Thymus (tissue), 11 donors: ENCODE data around the gene NOCT. TPM values are rescaled to one million over a fixed set of nuclear protein-coding genes. Genes with fewer than 3 reads are reported as not detected.
A peak's percentile ranks its signal among the peaks of the same experiment; 100 is the strongest.
"Not testable (repeated sequence)": the region's sequence is repeated elsewhere in the genome, so short reads cannot be mapped to it uniquely, and the experiment has no call there.

Experiments used
- DNase-seq, 9 donors: peaks; one replicate each; pipeline ENCODE4 v3.0.0-alpha.2; 2013; ENCODE audit warnings: low spot score in 9 of 9, low read depth in 6 of 9, missing footprints in 1 of 9
- H3K27ac ChIP-seq, 2 donors: one replicate each; pipeline ENCODE4 v1.5.1; 2013; ENCODE audit warnings: control low read depth in 1 of 2, low read depth in 1 of 2, low read length in 1 of 2, mild to moderate bottlenecking in 1 of 2, moderate library complexity in 1 of 2
- H3K27me3 ChIP-seq, 2 donors: one replicate each; pipeline ENCODE4 v1.5.1; 2013; ENCODE audit warnings: low read length in 1 of 2; ENCODE audit not compliant: control insufficient read depth in 2 of 2, insufficient read depth in 1 of 2
- H3K36me3 ChIP-seq, 2 donors: one replicate each; pipeline ENCODE4 v1.5.1; 2013; ENCODE audit warnings: low read length in 1 of 2, mild to moderate bottlenecking in 1 of 2, moderate library complexity in 1 of 2; ENCODE audit not compliant: control insufficient read depth in 2 of 2, insufficient read depth in 2 of 2
- H3K4me1 ChIP-seq, 2 donors: one replicate each; pipeline ENCODE4 v1.5.1; 2013; ENCODE audit warnings: low read length in 2 of 2; ENCODE audit not compliant: control insufficient read depth in 2 of 2, insufficient read depth in 2 of 2
- H3K4me3 ChIP-seq, 2 donors: one replicate each; pipeline ENCODE4 v1.5.1; 2013; ENCODE audit warnings: low read length in 2 of 2, control low read depth in 1 of 2, mild to moderate bottlenecking in 1 of 2
- H3K9me3 ChIP-seq, 2 donors: one replicate each; pipeline ENCODE4 v1.5.1; 2013; ENCODE audit warnings: low read length in 1 of 2, mild to moderate bottlenecking in 1 of 2; ENCODE audit not compliant: control insufficient read depth in 2 of 2, insufficient read depth in 1 of 2
- WGBS: extraction: QIAGEN DNeasy Blood & Tissue Kit; methylation state at CpG from one replicate; pipeline ENCODE4 v1.1.7; 2013; 5-methylcytosine and 5-hydroxymethylcytosine counted together
- polyA plus RNA-seq: library from polyadenylated mRNA; stranded (reverse); fragments of 200-250 nt; gene quantifications from one replicate; pipeline ENCODE4 v1.2.3, GENCODE V29; 2013
- total RNA-seq: library from RNA; stranded (reverse); fragments of 120-200 nt; gene quantifications from one replicate; pipeline ENCODE4 v1.2.4, GENCODE V29; 2013
- donor health status: healthy.

NOCT gene
- total and polyA plus RNA-seq, 2 donors, result 3.7 to 5.5 TPM

DNA sequence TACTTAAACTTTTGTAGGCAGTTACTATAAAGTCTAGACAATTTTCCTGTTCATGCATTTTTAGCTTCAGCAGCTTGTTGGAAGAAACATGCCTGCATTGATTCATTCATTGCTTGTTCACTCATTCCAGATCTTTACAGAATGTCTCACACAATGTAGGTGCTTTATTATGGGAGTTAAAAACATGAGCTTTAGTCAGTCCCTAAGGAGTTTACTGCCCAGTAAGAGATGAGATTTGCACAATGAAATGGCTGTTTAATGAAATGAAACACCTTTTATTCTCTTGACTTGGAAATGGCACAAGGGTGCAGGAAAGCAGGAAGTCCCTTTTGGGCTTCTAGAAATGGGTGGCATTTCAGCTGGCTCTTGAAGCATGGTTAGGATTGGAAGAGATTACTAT lies 2.9 kb downstream of the NOCT start:
- Histone ChIP-seq H3K4me1 (peaks cover 5 to 17% of the 10 kb centered on the region in 2 donors), H3K27ac (no peak overlapping the region), H3K4me3 (no peak overlapping the region), H3K27me3 (no peaks in the 10 kb centered on the region), H3K36me3 (no peaks in the 10 kb centered on the region), H3K9me3 (no peaks in the 10 kb centered on the region)
- no peak for DNase-seq

DNA sequence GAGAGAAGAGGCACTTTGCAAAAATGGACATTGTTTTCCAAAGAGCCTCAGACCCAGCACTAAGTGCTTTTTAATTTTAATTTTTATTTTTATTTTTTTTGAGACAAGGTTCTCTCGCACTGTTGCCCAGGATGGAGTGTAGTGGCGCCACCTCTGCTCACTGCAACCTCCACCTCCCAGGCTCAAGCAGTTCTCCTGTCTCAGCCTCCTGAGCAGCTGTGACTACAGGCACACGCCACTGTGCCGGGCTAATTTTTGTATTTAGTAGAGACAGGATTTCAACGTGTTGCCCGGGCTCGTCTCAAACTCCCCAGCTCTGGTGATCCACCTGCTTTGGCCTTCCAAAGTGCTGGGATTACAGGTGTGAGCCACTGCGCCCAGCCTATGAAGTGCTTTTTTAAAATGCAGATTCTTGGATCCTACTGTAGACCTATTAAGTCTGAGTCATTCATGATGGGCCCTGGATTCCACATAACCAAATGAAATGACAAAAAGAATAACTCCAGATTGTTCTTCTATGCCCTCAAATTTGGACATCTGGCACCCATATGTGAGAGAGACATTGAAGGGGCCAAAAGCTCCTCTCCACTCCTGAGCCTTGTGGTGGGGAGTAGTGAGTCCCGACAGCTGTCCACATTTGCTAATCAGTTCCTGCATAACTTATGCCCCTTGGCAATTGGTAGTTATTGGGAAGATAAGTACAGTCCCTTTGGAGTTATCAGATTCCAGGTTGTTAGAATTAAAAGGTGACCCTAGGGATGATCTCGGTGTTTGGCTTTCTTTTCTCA lies 3.6 kb downstream of the NOCT start:
- WGBS, result 96% methylated on average over 10 of the region's 10 CpGs
- DNase-seq, result no peak
- Histone ChIP-seq H3K9me3 (no peaks in the 10 kb centered on the region), H3K4me3 (no peak overlapping the region), H3K27ac (no peak overlapping the region), H3K36me3 (no peaks in the 10 kb centered on the region), H3K27me3 (no peaks in the 10 kb centered on the region), H3K4me1 (peaks cover 5 to 17% of the 10 kb centered on the region in 2 donors)

DNA sequence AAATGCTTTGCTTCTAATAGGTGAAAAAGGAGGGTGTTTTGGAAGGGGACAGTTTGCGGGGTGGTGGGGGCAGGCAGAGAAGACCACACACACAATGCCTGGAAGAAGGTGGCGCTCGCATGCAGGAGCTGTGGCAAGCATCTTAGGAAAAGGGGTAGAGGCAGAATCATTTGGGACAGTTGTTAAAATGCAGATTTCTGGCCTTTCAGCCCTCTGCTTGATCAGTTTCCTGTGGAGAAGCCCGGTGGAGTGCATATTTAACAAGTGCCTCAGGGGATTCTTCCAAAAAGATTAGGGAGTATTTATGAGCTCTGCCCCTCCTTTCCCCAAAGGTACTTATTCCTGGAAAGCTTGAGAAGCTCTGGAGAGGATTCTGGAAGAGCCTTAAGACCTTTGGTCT lies 4.8 kb downstream of the NOCT start:
- no peak overlapping the region for H3K27ac ChIP-seq
- H3K9me3 ChIP-seq, result no peaks in the 10 kb centered on the region
- H3K4me3 ChIP-seq, result no peak overlapping the region
- H3K36me3 ChIP-seq, result no peaks in the 10 kb centered on the region
- 96% methylated on average over 4 of the region's 4 CpGs for WGBS
- H3K4me1 ChIP-seq, result peaks cover 3 to 6% of the 10 kb centered on the region in 2 donors
- H3K27me3 ChIP-seq, result no peaks in the 10 kb centered on the region
- DNase-seq, result no peak

DNA sequence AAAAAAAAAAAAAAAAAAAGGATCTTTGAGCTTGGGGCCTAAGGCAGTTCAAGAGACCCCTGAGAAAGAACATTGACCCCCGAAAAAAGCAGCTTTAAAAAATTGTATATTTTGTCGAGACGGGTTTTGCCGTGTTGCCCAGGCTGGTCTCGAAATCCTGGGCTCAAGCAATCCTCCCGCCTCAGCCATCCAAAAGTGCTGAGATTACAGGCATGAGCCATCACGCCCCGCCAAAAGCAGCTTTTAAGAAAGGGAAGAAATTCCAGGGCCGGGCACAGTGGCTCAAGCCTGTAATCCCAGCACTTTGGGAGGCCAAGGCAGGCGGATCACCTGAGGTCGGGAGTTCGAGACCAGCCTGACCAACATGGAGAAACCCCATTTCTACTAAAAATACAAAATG lies 5.5 kb downstream of the NOCT start:
- not testable (repeated sequence) for H3K27me3 ChIP-seq, H3K4me1 ChIP-seq, H3K27ac ChIP-seq, H3K9me3 ChIP-seq, H3K4me3 ChIP-seq, DNase-seq, H3K36me3 ChIP-seq
- 98% methylated on average over 12 of the region's 12 CpGs for WGBS

DNA sequence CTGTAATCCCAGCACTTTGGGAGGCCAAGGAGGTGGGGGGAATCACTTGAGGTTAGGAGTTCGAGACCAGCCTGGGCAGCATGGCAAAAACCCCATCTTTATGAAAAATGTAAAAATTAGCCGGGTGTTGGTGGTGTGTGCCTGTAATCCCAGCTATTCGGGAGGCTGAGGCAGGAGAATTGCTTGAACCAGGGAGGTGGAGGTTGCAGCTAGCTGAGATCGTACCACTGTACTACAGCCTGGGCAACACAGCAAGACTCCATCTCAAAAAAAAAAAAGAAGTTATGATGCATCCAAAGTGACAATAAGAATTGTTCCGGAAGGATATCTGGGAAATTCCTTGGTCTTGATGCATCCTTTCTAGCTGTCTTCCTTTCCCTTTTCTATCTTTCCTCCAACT lies 7.3 kb downstream of the NOCT start:
- 97% methylated on average over 5 of the region's 5 CpGs for WGBS
- H3K4me3 ChIP-seq, result no peak overlapping the region
- no peaks in the 10 kb centered on the region for H3K27me3 ChIP-seq
- H3K36me3 ChIP-seq, result no peaks in the 10 kb centered on the region
- no peak for DNase-seq
- no peaks in the 10 kb centered on the region for H3K9me3 ChIP-seq
- no peak overlapping the region for H3K27ac ChIP-seq
- no peaks in the 10 kb centered on the region for H3K4me1 ChIP-seq

DNA sequence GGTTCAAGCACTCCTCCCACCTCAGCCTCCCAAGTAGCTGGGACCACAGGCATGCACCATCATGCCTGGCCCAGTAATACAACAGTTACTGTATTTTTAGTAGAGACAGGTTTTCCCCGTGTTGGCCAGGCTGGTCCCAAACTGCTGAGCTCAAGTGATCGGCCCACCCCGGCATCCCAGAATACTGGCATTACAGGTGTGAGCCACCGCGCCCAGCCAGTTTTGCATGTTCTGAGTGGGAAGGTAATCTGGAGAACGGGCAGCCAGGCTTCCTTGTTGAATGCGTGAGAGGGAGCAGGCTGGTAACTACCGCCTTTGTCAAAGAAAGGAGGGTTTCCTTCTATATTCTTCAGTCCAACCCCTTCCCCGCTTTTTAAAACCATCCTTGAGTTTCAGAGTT lies 9.1 kb downstream of the NOCT start:
- no peaks in the 10 kb centered on the region for H3K9me3 ChIP-seq
- H3K36me3 ChIP-seq, result peaks cover 0 to 7% of the 10 kb centered on the region in 2 donors
- no peak for DNase-seq
- H3K27ac ChIP-seq, result no peak overlapping the region
- H3K4me3 ChIP-seq, result no peak overlapping the region
- 97% methylated on average over 9 of the region's 9 CpGs for WGBS
- no peaks in the 10 kb centered on the region for H3K27me3 ChIP-seq
- no peaks in the 10 kb centered on the region for H3K4me1 ChIP-seq

DNA sequence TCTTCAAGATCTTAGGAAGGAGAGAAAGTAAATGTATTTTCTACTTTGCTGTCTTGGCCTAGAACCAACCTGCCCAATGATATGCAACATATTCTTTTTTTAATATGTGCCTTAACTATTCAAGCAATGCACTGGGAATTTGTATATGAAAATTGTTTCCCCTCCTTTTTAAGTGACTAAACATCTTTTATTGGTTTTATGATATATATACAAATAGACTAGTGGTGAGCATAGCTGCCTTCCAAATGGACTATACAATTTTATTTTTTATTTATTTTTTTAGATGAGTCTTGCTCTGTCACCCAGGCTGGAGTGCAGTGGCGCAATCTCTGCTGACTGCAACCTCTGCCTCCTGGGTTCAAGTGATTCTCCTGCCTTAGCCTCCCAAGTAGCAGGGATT lies 10.3 kb downstream of the NOCT start:
- peaks cover 0 to 7% of the 10 kb centered on the region in 2 donors for H3K36me3 ChIP-seq
- WGBS, result 98% methylated on average over 1 of the region's 1 CpG
- no peaks in the 10 kb centered on the region for H3K9me3 ChIP-seq
- peaks cover 0 to 1% of the 10 kb centered on the region in 2 donors for H3K4me1 ChIP-seq
- no peak overlapping the region for H3K4me3 ChIP-seq
- H3K27me3 ChIP-seq, result no peaks in the 10 kb centered on the region
- no peak overlapping the region for H3K27ac ChIP-seq
- DNase-seq, result no peak

DNA sequence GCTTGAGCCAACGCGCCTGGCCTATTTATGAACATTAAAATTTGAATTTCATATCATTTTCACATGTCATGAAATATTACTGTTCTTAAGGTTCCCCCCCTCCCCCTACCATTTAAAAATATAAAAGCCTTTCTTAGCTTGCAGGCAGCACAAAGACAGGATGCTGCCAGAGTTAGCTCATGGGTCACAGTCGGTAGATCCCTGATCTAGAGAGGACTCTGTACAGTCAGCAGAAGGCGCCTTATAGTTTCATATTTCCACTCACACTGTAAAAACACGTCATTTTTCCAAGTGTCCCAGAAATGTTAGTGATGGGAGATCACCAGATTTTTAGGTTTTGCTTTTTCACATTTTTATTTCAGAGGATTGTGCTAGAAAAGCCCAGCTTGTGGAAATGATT lies 12.2 kb downstream of the NOCT start:
- Histone ChIP-seq H3K9me3 (no peaks in the 10 kb centered on the region), H3K4me1 (peaks cover 0 to 2% of the 10 kb centered on the region in 2 donors), H3K27ac (peak overlapping the region in 1 of 2 donors; percentile 78), H3K36me3 (peaks cover 0 to 7% of the 10 kb centered on the region in 2 donors), H3K4me3 (no peak overlapping the region), H3K27me3 (no peaks in the 10 kb centered on the region)
- WGBS, result 96% methylated on average over 5 of the region's 5 CpGs
- DNase-seq, result no peak

DNA sequence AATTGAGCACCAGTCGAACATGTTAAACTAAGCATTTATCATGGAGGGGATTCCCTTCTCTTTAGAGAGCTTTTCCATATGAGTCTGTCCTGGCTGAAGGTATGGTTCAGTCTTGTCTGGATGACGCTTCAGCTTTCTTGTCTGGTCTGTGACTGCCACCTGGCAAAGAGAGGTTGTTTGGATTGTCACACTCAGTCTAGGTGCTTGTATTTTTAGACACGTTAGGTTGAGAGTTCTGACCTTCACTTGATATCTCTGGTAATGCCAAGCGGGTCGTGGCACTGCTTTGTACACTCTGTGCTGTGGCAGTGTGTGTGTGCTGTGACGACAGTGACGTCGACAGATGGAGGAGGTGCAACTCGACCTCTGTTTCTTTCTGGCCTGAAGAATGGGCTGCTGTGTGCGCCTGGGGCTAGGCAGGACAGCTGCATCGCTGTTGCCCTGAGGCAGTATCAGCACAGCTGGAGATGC lies 12.6 kb downstream of the NOCT start:
- Histone ChIP-seq H3K27ac (peak overlapping the region in 1 of 2 donors; percentile 78), H3K27me3 (no peaks in the 10 kb centered on the region), H3K36me3 (peaks cover 0 to 7% of the 10 kb centered on the region in 2 donors), H3K4me1 (peaks cover 0 to 2% of the 10 kb centered on the region in 2 donors), H3K9me3 (no peaks in the 10 kb centered on the region), H3K4me3 (no peak overlapping the region)
- WGBS, result 95% methylated on average over 11 of the region's 11 CpGs
- DNase-seq, result no peak
